Right lung (tissue), 5 donors: ENCODE measurements around the gene C12orf76. TPM values are rescaled to one million over a fixed set of nuclear protein-coding genes. Genes with fewer than 3 reads are reported as not detected.

Experiments
- DNase-seq, 2 donors: peaks; one replicate each; pipeline ENCODE4 v3.0.0-alpha.2; 2013
- polyA plus RNA-seq, 5 donors: library from polyadenylated mRNA; unstranded; fragments of 120-200 nt; gene quantifications; one replicate each; pipeline versions ENCODE4 v1.2.1 to v1.2.3, GENCODE V29; 2013; ENCODE audit warnings: inconsistent platforms in 1 of 5, low replicate concordance in 1 of 5; ENCODE audit not compliant: insufficient read length in 5 of 5, insufficient read depth in 1 of 5

Gene C12orf76
- polyA plus RNA-seq, 5 donors: 32.3 to 38.3 (median 36.0) TPM

DNA sequence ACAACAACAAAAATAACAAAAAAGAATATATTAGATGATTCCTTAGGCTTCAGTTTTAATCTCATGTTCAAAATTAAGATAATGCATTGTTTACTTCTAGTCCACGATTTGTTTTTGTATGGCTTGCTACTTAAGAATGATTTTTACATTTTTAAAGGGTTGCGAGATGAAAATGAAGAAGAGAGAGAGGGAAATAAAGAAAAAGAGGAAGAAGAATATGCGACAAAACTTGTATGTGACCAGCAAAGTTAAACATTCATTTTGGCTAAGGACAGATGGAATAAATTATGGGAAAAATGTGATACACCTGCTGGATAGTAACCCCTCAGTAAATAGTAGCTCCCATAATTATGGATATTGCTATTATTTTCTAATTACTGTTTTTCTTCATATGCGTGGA, 50.9 kb downstream of the C12orf76 start:
- DNase-seq: no peak

- no peak for DNase-seq
Measured at GRCh38 chr12:109996483-109996853, 51.9 kb downstream of the C12orf76 start.

DNA sequence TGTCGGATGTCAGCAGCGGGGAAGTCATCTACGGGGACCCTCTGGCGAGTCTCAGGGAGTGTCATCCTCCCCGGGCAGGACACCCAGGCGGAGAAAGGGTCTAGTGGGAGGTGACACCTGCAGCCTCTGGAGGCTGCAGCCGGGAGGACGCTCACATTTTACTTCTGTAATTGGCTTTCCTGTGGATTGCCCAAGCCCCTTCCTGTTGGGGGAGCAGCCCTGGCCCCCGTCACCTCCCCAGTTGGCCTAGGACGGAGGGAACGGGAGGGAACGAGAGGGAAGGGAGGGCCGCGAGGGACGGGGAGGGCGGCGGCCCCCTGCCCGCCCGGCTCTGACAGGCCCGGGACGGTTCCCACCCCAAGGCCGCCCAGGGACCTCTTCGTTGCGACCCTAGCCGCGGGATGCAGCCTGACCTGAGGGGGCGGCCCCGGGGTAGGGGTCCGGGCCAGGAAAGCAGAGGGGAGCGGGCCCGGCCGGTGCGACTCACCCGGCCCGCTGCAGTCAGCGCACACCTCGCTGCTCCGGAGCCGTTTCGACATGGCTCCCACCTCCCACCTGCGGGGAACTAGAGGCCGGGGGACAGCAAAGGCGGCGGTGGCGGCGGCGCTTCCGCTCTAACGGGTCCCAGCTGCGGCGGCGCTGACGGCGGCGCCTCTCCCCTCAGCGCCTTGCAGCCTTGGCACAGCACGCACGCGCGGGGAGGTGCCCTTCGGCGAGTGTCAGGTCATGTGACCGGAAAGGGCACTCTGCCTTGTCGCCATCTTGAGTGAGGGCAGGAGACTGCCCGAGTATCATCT, 52.4 kb downstream of the C12orf76 start, which contains the start of gene GIT2:
GIT2 (minus strand) TSS at position 683 of the 797 bp plus-strand sequence; CDS start at position 539, 144 bp downstream.
- peak; percentile 87 to 90 for DNase-seq

DNA sequence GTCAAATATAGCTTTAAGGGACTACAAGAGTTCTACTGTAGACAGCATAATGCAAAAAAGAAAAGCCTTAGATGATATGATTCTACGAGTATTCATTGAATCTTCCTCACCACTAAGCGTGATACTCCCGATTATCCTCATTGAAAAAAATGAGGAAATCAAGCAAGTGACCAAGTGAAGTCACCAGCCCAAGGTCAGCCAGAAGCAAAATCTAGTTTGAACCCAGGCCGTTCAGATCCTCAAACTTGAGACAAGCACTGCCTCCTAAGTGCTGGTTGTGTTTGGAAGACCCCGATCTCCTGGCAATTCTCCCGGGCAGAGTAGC, 53.0 kb downstream of the C12orf76 start:
- no peak for DNase-seq

DNA sequence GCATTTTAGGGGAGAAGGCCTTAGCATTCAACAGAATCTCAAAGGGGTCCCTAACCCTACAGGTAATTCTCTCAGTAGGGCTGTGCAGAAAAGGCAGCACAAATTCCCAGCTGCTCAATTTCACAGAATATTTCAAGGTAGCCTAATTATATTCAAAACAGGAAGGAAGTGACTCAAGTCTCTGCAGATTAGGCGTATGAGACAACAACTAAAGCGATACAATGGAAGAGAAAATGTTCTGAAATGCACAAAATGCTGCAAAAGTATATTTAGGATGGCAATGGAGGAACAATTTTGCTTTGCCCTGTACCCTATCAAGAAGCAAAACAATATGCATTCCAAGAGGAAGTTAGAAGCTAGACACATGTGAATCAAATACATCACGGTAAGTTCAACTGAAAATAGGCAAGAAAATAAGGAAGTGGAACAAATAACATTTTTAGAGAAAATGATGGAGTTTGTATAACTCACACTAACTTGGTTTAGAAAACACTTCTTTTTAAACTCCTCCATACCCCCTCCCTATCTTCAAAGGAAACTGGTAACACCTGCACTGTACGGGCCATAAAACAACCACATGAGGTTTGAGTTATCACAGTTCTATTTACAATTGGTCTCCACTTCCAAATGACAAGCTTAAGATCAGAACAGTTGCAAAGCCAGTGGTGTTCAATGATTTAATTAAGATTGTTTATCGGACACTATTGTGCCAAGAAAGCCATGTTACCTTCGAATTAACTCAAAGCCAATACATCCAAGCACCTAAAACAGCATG, 53.7 kb downstream of the C12orf76 start:
- DNase-seq: no peak

DNA sequence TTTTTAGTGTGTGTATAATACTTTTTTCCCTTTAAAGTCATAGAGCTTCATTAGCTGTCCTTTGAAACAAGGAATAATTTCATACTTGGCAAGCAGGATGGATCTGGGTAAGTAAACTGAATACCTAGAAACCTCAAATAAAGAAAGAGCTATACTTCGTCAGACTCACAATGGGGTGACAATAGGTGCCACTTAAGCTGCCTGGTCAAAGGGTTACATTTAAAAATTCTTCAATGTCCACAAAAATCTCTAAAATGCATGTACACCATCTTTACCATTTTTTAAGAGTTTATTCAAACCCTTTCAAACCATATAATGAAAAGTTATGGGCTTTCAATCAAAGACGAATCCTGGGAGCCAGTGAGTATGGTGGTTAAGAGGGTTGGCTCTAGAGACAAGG, 55.2 kb downstream of the C12orf76 start:
- DNase-seq: no peak

DNA sequence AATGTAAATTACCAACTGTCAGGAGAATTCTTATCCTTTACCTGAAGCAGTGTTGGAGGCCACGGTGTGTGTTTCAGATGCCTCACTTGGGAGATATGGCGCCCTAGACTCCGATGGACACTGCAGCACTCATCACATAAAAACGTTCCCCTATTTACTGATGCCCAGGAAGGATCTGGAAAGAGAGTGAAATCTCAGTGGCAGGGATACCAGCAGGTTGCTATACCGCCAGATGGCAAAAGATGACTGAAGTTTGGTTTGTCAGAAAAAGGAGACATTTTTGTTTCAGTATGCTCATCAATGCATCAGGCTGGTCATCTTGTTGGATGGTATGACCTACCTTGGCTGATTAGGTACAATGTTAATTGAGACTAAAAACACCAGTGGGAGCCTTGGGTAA, 56.7 kb downstream of the C12orf76 start:
- no peak for DNase-seq

Other genes starting within 250 kb of the C12orf76 start
- 1 to 10 TPM; 2.6 to 4.0 (median 2.8) TPM for gene TRPV4, start 215.1 kb downstream of the C12orf76 start, polyA plus RNA-seq
- gene GLTP, start 168.0 kb downstream of the C12orf76 start, polyA plus RNA-seq: 10 to 100 TPM; 25.6 to 38.8 (median 32.0) TPM
- 10 to 100 TPM; 19.8 to 26.0 (median 20.7) TPM for gene TCHP, start 148.2 kb downstream of the C12orf76 start, polyA plus RNA-seq
- 10 to 100 TPM; 41.8 to 58.1 (median 54.7) TPM for gene GIT2, start 52.2 kb downstream of the C12orf76 start, polyA plus RNA-seq
- gene ANKRD13A, start 49.1 kb downstream of the C12orf76 start, polyA plus RNA-seq: 10 to 100 TPM; 34.4 to 45.6 (median 40.6) TPM
- gene IFT81, start 75.8 kb upstream of the C12orf76 start, polyA plus RNA-seq: 10 to 100 TPM; 30.8 to 49.5 (median 44.2) TPM
- gene ATP2A2, start 232.7 kb upstream of the C12orf76 start, polyA plus RNA-seq: 100 to 1,000 TPM; 114 to 156 (median 122) TPM